ENCODE results near the gene CWF19L1. TPM values are rescaled to one million over a fixed set of nuclear protein-coding genes. Genes with fewer than 3 reads are reported as not detected.
"Not testable (repeated sequence)": the region's sequence is repeated elsewhere in the genome, so short reads cannot be mapped to it uniquely, and the experiment has no call there.

CWF19L1 gene
- polyA plus RNA-seq (ENCODE audit: insufficient read length in 4 of 4), result 10 to 100 TPM; 27.7 to 36.2 (median 29.6) TPM

DNA sequence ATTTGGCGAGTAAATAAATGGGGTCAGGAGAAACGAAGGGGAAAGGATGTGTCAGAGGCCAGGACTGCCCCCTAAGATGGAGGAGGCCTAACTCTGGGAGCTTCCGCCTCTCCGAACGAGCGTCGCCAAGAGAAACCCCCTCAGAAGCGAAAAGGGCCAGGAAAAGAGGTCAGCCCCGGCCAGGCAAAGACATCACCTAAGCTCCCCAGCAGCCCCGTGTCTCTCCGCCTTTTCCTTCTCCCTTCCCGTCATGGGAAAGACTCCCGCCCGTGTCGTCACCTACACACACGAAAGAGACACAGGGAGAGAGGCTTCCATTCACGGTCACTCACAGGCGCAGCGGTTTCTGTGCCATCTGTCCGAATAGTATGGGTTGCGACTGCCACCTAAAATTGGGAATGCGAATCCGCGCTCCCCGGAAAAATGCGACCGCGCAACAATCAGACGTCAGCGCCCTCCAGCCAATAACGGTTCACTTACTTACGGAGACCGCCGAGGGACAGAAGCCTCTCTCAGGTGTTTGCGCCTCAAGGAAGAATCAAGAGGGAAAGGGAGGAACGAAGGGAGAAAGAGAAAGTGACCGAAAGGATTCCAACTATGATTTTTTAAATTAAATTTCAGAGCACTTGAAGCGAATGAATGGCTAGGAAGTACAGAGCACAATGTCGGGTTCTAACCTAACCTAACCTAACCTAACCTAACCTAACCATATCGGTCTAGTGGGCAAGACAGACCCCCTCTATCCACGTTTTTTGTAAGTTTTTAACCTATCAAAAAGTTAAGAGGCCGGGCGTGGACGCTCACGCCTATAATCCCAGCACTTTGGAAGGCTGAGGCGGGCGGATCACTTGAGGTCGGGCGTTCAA lies at the start of gene CWF19L1:
Gene CWF19L1, minus strand, starts transcription at position 400 of the 866 bp plus-strand sequence. Its CDS starts 45 bp downstream, at position 355.
- DNase-seq (ENCODE audit: low read depth in 4 of 4, low spot score in 2 of 4), result peak; percentile 58 to 86 (median 82)

GRCh38 chr10:100315615-100316014 lies 48.2 kb upstream of the CWF19L1 start:
- no peak for DNase-seq (ENCODE audit: low read depth in 4 of 4, low spot score in 2 of 4)

- no peak for DNase-seq (ENCODE audit: low read depth in 4 of 4, low spot score in 2 of 4)
Measured at GRCh38 chr10:100311298-100311697, 43.9 kb upstream of the CWF19L1 start.

DNA sequence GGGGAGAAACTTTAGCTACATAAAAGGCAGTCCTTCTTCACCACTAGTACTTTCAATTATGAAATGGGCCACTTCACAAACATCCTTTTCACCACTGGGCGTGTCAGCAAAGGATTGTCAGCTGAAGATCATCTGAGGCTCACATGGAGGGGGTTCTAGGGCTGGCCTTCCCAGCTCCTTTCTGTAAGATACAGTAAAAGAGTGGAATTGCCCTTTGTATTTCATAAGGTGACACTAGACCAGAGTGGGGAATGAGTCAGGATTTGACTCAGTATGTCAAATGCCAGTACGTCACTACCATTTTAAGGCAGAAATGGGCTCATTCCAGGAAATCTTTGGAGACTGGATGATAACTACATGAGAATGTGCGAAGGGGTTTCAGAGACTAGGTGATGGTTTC lies 40.2 kb upstream of the CWF19L1 start:
- DNase-seq (ENCODE audit: low read depth in 4 of 4, low spot score in 2 of 4), result no peak

DNA sequence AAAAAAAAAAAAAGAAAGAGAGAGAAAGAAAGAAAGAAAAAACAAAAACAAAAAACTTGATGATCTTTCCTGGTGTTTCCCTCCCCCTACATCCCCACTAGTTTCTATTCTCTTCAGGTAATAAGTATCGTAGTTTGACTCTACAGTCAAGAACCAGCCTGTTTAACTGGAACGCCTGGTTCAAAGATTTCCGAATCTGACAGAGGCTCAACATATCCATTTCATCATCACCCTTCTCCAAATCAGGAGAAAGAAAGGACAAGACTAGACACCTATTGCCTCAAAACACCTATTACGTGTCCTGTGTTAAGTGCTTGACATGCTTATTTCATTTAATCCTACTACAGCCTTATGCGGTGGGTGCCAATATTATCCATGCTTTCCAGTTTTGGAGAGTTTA lies 39.4 kb upstream of the CWF19L1 start:
- DNase-seq (ENCODE audit: low read depth in 4 of 4, low spot score in 2 of 4), result no peak

GRCh38 chr10:100304414-100304813 lies 37.0 kb upstream of the CWF19L1 start:
- no peak for DNase-seq (ENCODE audit: low read depth in 4 of 4, low spot score in 2 of 4)

- no peak for DNase-seq (ENCODE audit: low read depth in 4 of 4, low spot score in 2 of 4)
Measured at GRCh38 chr10:100303724-100304319, 36.4 kb upstream of the CWF19L1 start.

GRCh38 chr10:100301123-100301522 lies 33.7 kb upstream of the CWF19L1 start:
- not testable (repeated sequence) for DNase-seq (ENCODE audit: low read depth in 4 of 4, low spot score in 2 of 4)

- DNase-seq (ENCODE audit: low read depth in 4 of 4, low spot score in 2 of 4), result no peak
Measured at GRCh38 chr10:100297242-100297641, 29.8 kb upstream of the CWF19L1 start.

DNA sequence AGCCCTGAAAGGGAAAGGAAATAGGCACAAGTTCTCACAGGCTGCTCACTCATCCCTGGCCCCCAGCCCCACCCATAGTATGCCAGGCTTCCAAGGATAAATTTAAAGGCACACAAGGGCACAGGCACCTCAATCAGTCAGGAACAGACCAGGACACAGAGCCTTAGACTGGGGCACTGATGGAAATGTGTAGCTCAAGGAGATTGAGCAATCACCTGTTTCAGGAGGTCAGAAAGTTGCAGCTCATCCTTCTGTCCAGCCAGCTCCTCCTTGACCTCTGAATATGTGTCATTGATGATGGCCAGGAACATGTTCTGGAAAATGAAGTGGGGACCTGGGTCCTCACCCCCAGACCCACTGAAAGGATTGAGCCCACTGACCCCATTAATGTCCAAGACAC lies 25.6 kb upstream of the CWF19L1 start:
- no peak for DNase-seq (ENCODE audit: low read depth in 4 of 4, low spot score in 2 of 4)

- DNase-seq (ENCODE audit: low read depth in 4 of 4, low spot score in 2 of 4), result not testable (repeated sequence)
Measured at GRCh38 chr10:100292300-100292699, 24.9 kb upstream of the CWF19L1 start.

- DNase-seq (ENCODE audit: low read depth in 4 of 4, low spot score in 2 of 4), result no peak
Measured at GRCh38 chr10:100291356-100291755, 23.9 kb upstream of the CWF19L1 start.

DNA sequence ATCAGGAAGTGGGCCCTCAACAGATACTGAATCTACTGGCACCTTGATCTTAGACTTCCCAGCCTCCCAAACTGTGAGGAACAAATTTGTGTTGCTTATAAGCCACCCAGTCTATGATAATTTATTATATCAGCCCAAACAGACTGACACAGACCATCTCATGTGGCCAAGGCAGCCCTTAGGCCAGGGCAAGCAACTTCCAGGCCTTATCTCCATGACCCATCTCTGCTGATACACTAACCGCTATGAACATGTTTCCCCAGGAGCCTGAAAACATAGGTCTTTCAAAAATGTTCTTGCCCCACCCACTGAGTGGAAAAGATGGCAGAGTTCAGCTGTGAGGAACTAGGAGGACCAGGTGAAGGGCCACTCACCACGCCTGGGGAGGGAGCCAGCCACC lies 22.2 kb upstream of the CWF19L1 start:
- DNase-seq (ENCODE audit: low read depth in 4 of 4, low spot score in 2 of 4), result no peak

DNA sequence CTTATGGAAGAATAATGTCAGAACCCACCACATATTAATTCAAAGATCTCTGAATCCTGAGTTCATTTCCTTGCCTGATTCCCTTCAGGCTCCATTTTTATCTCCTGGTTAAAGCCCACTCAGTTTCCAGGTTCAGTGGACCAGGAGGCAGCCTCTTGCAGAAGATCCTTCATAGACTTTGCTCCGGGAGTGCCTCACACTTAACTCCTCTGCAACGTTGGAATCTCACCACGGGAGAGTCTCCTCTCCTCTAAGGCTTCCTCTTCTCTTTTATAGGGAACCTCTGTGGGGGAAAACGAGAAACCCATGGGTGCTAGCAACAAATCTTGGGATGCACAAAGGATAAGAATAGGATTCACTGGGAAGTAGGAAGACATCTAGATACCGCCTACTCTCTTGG lies 20.8 kb upstream of the CWF19L1 start:
- no peak for DNase-seq (ENCODE audit: low read depth in 4 of 4, low spot score in 2 of 4)

GRCh38 chr10:100287756-100288155 lies 20.3 kb upstream of the CWF19L1 start:
- no peak for DNase-seq (ENCODE audit: low read depth in 4 of 4, low spot score in 2 of 4)

- peak; percentile 62 to 78 (median 70) for DNase-seq (ENCODE audit: low read depth in 4 of 4, low spot score in 2 of 4)
Measured at GRCh38 chr10:100286051-100287033, 18.9 kb upstream of the CWF19L1 start, which contains the start of gene BLOC1S2. Gene BLOC1S2 (minus strand): TSS chr10:100286680. CDS start chr10:100286659, 21 bp downstream.

DNA sequence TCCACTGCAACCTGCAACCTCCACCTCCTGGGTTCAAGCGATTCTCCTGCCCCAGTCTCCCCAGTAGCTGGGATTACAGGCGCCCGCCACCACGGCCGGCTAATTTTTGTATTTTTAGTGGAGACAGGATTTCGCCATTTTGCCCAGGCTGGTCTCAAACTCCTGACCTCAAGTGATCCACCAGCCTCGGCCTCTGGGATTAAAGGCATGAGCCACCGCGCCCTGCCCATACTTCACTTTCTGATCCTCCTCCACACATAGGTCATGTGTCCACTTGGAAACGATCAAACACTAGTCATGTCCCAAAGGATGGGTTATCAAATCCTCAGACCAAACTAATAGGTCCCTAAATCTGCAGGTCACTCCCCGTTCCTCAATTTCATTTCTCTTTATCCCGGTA lies 17.9 kb upstream of the CWF19L1 start:
- not testable (repeated sequence) for DNase-seq (ENCODE audit: low read depth in 4 of 4, low spot score in 2 of 4)

DNA sequence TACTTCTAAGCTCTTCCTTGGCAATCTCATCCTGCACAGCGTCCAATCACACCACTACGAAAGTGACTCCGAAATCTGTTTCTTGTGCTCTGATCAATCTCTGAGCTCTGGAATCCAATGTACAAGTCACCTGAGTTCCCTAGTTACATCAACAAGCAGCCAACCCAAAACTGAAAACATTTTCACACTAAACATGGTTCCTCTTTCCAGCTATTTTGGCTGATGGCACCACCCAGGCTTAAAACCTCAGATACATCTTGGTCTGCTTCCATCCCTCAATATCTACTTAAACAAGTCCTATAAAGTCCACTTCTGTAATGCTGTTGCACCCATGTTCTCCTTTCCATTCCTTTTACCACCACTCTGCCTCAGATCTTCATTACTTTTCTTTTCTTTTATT lies 15.5 kb upstream of the CWF19L1 start:
- no peak for DNase-seq (ENCODE audit: low read depth in 4 of 4, low spot score in 2 of 4)

DNA sequence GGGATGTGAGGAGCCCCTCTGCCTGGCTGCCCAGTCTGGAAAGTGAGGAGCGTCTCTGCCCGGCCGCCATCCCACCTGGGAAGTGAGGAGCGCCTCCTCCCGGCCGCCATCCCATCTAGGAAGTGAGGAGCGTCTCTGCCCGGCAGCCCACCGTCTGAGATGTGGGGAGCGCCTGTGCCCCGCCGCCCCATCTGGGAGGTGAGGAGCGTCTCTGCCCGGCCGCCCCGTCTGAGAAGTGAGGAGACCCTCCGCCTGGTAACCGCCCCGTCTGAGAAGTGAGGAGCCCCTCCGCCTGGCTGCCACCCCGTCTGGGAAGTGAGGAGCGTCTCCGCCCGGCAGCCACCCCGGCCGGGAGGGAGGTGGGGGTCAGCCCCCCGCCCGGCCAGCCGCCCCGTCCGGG lies 9.5 kb upstream of the CWF19L1 start:
- DNase-seq (ENCODE audit: low read depth in 4 of 4, low spot score in 2 of 4), result not testable (repeated sequence)

DNA sequence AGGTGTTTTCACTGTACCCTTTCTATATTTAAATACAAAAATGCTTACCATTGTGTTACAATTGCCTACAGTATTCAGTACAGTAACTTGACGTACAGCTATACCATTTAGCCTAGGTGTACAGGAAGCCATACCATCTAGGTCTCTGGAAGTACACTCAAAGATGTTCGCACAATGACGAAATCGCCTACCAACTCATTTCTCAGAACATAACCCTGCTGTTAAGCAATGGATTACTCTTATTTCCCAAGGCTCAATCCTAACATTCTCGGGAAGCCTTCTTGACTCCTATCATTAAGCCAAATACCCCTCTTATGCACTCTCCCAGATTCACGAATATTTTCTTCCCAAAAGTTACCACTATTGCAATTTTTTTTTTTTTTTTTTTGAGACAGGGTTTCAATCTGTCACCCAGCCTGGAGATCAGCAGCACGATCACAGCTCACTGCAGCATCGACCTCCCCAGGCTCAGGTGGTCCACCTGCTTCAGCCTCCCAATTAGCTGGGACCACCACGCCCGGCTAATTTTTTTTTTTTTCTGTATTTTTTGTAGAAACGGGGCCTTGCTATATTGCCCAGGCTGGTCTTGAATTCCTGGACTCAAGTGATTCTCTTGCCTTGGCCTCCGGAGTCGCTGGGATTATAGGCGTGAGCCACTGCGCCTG lies 1.5 kb downstream of the CWF19L1 start:
- DNase-seq (ENCODE audit: low read depth in 4 of 4, low spot score in 2 of 4), result no peak

All from left renal cortex interstitium (tissue), 4 donors.